ENCODE results near the gene AURKA. TPM values are rescaled to one million over a fixed set of nuclear protein-coding genes. Genes with fewer than 3 reads are reported as not detected.
A peak's percentile ranks its signal among the peaks of the same experiment; 100 is the strongest.

AURKA gene
- total RNA-seq, 1 experiment from 2014 or later = 75.3 TPM

GRCh38 chr20:56359212-56360132 lies 32.5 kb downstream of the AURKA start:
- CTCF ChIA-PET = interaction anchor here (0.7 to 8.8 kb wide), 18 partner anchors 9 to 172 kb away, joined by 3 to 84 read pairs (median 4); partner anchors contain the start of genes AURKA, CSTF1, MC3R and RTF2
- Mint-ChIP-seq H3K9me3 (ENCODE audit: unreplicated experiment) (no peaks in the 10 kb centered on the region), H3K27me3 (ENCODE audit: insufficient read depth, unreplicated experiment) (no peaks in the 10 kb centered on the region), H3K36me3 (ENCODE audit: insufficient read depth, unreplicated experiment) (peaks cover 19% of the 10 kb centered on the region), H3K4me1 (ENCODE audit: insufficient read depth, unreplicated experiment) (peaks cover 11% of the 10 kb centered on the region), H3K27ac (ENCODE audit: low read depth, unreplicated experiment) (peak overlapping the region; percentile 30), H3K4me3 (ENCODE audit: unreplicated experiment) (peak overlapping the region; percentile 84)
- BruUV-seq (replicated peaks) = no TSS peak
- intact Hi-C loops (cut with micrococcal nuclease) = loop anchor here (2.0 kb wide), 1 partner anchor 33 kb away; the partner anchor contains the start of genes AURKA and CSTF1
- POLR2A ChIA-PET = interaction anchor here (0.6 to 7.8 kb wide), 25 partner anchors 8 to 271 kb away, joined by 3 to 115 read pairs (median 4); partner anchors contain the start of genes AURKA, CSTF1, MC3R and RTF2
- no peak for TF ChIP-seq CTCF (IDR thresholded peaks at IDR 0.05; ENCODE audit: unreplicated experiment)
- peak; percentile 72 for DNase-seq (ENCODE audit: unreplicated experiment)

- intact Hi-C loops (cut with micrococcal nuclease) = loop anchor here (2.0 kb wide), 1 partner anchor 34 kb away; the partner anchor contains the start of genes AURKA and CSTF1
- ChIA-PET CTCF (interaction anchor here (0.6 to 8.8 kb wide), 13 partner anchors 14 to 152 kb away, joined by 3 to 84 read pairs (median 6); partner anchors contain the start of genes AURKA, CSTF1 and MC3R), POLR2A (interaction anchor here (0.6 to 7.8 kb wide), 18 partner anchors 10 to 271 kb away, joined by 3 to 115 read pairs (median 4); partner anchors contain the start of genes AURKA, CSTF1 and MC3R)
- DNase-seq (ENCODE audit: unreplicated experiment) = peak; percentile 90
- no peak for TF ChIP-seq CTCF (IDR thresholded peaks at IDR 0.05; ENCODE audit: unreplicated experiment)
- H3K36me3 Mint-ChIP-seq (ENCODE audit: insufficient read depth, unreplicated experiment) = peaks cover 14% of the 10 kb centered on the region
- H3K27me3 Mint-ChIP-seq (ENCODE audit: insufficient read depth, unreplicated experiment) = no peaks in the 10 kb centered on the region
- H3K4me3 Mint-ChIP-seq (ENCODE audit: unreplicated experiment) = peak within 1 kb of the TSS; percentile 84
- no TSS peak for BruUV-seq (replicated peaks)
- H3K4me1 Mint-ChIP-seq (ENCODE audit: insufficient read depth, unreplicated experiment) = peaks cover 11% of the 10 kb centered on the region
- H3K9me3 Mint-ChIP-seq (ENCODE audit: unreplicated experiment) = no peaks in the 10 kb centered on the region
- H3K27ac Mint-ChIP-seq (ENCODE audit: low read depth, unreplicated experiment) = peak within 1 kb of the TSS; percentile 30
Measured at GRCh38 chr20:56358600-56359211, 33.3 kb downstream of the AURKA start, which contains the start of gene FAM210B. FAM210B (plus strand) TSS chr20:56358974; CDS start chr20:56359006, 32 bp downstream.

GRCh38 chr20:56358070-56358469 lies 33.9 kb downstream of the AURKA start:
- no peak overlapping the region for H3K27ac Mint-ChIP-seq (ENCODE audit: low read depth, unreplicated experiment)
- ChIA-PET POLR2A (interaction anchor here (1.2 to 7.8 kb wide), 9 partner anchors 16 to 272 kb away, joined by 3 to 115 read pairs (median 13); partner anchors contain the start of genes AURKA and CSTF1), CTCF (interaction anchor here (0.6 to 8.8 kb wide), 11 partner anchors 10 to 110 kb away, joined by 3 to 84 read pairs (median 6); partner anchors contain the start of genes AURKA, CSTF1 and MC3R)
- no peaks in the 10 kb centered on the region for H3K9me3 Mint-ChIP-seq (ENCODE audit: unreplicated experiment)
- peaks cover 14% of the 10 kb centered on the region for H3K36me3 Mint-ChIP-seq (ENCODE audit: insufficient read depth, unreplicated experiment)
- intact Hi-C loops (cut with micrococcal nuclease) = loop anchor here (2.0 kb wide), 1 partner anchor 35 kb away; the partner anchor contains the start of genes AURKA and CSTF1
- DNase-seq (ENCODE audit: unreplicated experiment) = no peak
- no TSS peak for BruUV-seq (replicated peaks)
- peaks cover 11% of the 10 kb centered on the region for H3K4me1 Mint-ChIP-seq (ENCODE audit: insufficient read depth, unreplicated experiment)
- TF ChIP-seq CTCF (IDR thresholded peaks at IDR 0.05; ENCODE audit: unreplicated experiment) = no peak
- no peaks in the 10 kb centered on the region for H3K27me3 Mint-ChIP-seq (ENCODE audit: insufficient read depth, unreplicated experiment)
- H3K4me3 Mint-ChIP-seq (ENCODE audit: unreplicated experiment) = peak overlapping the region; percentile 84

All from MCF 10A (cell line).